H9 (cell line): ENCODE data around the gene B3GAT3. TPM values are rescaled to one million over a fixed set of nuclear protein-coding genes. Genes with fewer than 3 reads are reported as not detected.

Source experiments
- DNase-seq: peaks from one replicate; pipeline ENCODE4 v3.0.0-alpha.2; 2017
- H2AFZ ChIP-seq: one replicate; pipeline ENCODE4 v1.6.1; 2013; ENCODE audit warnings: mild to moderate bottlenecking, low read length, control low read depth, moderate library complexity
- H2AK5ac ChIP-seq: 2 replicates; pipeline ENCODE4 v1.6.1; 2013; ENCODE audit warnings: low read length, control low read depth, mixed read lengths; ENCODE audit not compliant: insufficient read length
- H2BK120ac ChIP-seq: one replicate; pipeline ENCODE4 v1.6.1; 2013; ENCODE audit warnings: low read depth, mild to moderate bottlenecking, low read length, control low read depth, inconsistent platforms; ENCODE audit not compliant: poor library complexity, severe bottlenecking
- H2BK12ac ChIP-seq: 2 replicates; pipeline ENCODE4 v1.6.1; 2013; ENCODE audit warnings: low read length, control low read depth, mixed read lengths, low read depth; ENCODE audit not compliant: insufficient read length
- H2BK15ac ChIP-seq: 2 replicates; pipeline ENCODE4 v1.6.1; 2013; ENCODE audit warnings: low read depth, low read length, control low read depth
- H2BK20ac ChIP-seq: one replicate; pipeline ENCODE4 v1.6.1; 2013; ENCODE audit warnings: low read depth, mild to moderate bottlenecking, low read length, control low read depth, inconsistent platforms; ENCODE audit not compliant: poor library complexity, severe bottlenecking
- H2BK5ac ChIP-seq: 2 replicates; pipeline ENCODE4 v1.6.1; 2013; ENCODE audit warnings: low read length, control low read depth, mixed read lengths; ENCODE audit not compliant: insufficient read length
- H3K14ac ChIP-seq: 2 replicates; pipeline ENCODE4 v1.6.1; 2013; ENCODE audit warnings: low read length, control low read depth; ENCODE audit not compliant: insufficient read depth
- H3K18ac ChIP-seq: 2 replicates; pipeline ENCODE4 v1.6.1; 2013; ENCODE audit warnings: low read depth, mild to moderate bottlenecking, mixed read lengths, low read length, control low read depth; ENCODE audit not compliant: insufficient read length
- H3K23ac ChIP-seq: 2 replicates; pipeline ENCODE4 v1.6.1; 2013; ENCODE audit warnings: low read length, control low read depth, mixed read lengths, low read depth; ENCODE audit not compliant: insufficient read length
- H3K23me2 ChIP-seq: 2 replicates; pipeline ENCODE4 v1.6.1; 2013; ENCODE audit warnings: low read depth, mild to moderate bottlenecking, mixed read lengths, low read length, control low read depth; ENCODE audit not compliant: insufficient read length, poor library complexity, severe bottlenecking
- H3K27ac ChIP-seq: 2 replicates; pipeline ENCODE4 v1.5.1; 2013; ENCODE audit warnings: low read length, control low read depth, mixed read lengths, low read depth; ENCODE audit not compliant: insufficient read length
- H3K27me3 ChIP-seq: 2 replicates; pipeline ENCODE4 v1.6.1; 2013; ENCODE audit warnings: low read length, control low read depth, inconsistent platforms; ENCODE audit not compliant: insufficient read depth
- H3K4ac ChIP-seq: 2 replicates; pipeline ENCODE4 v1.6.1; 2013; ENCODE audit warnings: low read depth, mild to moderate bottlenecking, control low read depth, inconsistent platforms, low read length, moderate library complexity
- H3K4me1 ChIP-seq: 2 replicates; pipeline ENCODE4 v1.6.1; 2013; ENCODE audit warnings: low read length, control low read depth, inconsistent platforms; ENCODE audit not compliant: insufficient read depth
- H3K4me2 ChIP-seq: 2 replicates; pipeline ENCODE4 v1.6.1; 2013; ENCODE audit warnings: low read length, control low read depth, mixed read lengths; ENCODE audit not compliant: insufficient read length, insufficient read depth
- H3K56ac ChIP-seq: 2 replicates; pipeline ENCODE4 v1.6.1; 2013; ENCODE audit warnings: low read depth, mild to moderate bottlenecking, mixed read lengths, low read length, control low read depth; ENCODE audit not compliant: insufficient read length
- H3K79me1 ChIP-seq: 2 replicates; pipeline ENCODE4 v1.6.1; 2013; ENCODE audit warnings: low read depth, mild to moderate bottlenecking, moderate library complexity, low read length, control low read depth, inconsistent platforms; ENCODE audit not compliant: insufficient read depth, poor library complexity, severe bottlenecking
- H3K79me2 ChIP-seq: 2 replicates; pipeline ENCODE4 v1.6.1; 2013; ENCODE audit warnings: low read length, control low read depth, inconsistent platforms; ENCODE audit not compliant: insufficient read depth
- H3K9ac ChIP-seq: 2 replicates; pipeline ENCODE4 v1.6.1; 2013; ENCODE audit warnings: low read length, control low read depth, mixed read lengths; ENCODE audit not compliant: insufficient read length; ENCODE audit errors: extremely low read depth
- H3K9me3 ChIP-seq: one replicate; pipeline ENCODE4 v1.6.1; 2013; ENCODE audit warnings: low read depth, low read length, inconsistent platforms; ENCODE audit not compliant: control insufficient read depth
- H3T11ph ChIP-seq: one replicate; pipeline ENCODE4 v1.6.1; 2013; ENCODE audit warnings: mild to moderate bottlenecking, low read length, control low read depth, inconsistent platforms
- H4K20me1 ChIP-seq: one replicate; pipeline ENCODE4 v1.6.1; 2013; ENCODE audit not compliant: control insufficient read depth, insufficient read length, insufficient read depth
- H4K5ac ChIP-seq: 2 replicates; pipeline ENCODE4 v1.6.1; 2013; ENCODE audit warnings: low read depth, mild to moderate bottlenecking, mixed read lengths, low read length, control low read depth; ENCODE audit not compliant: insufficient read length
- H4K8ac ChIP-seq: replicated peaks from 2 replicates; pipeline ENCODE4 v1.6.1; 2013; ENCODE audit warnings: low read length, control low read depth, mixed read lengths, low read depth; ENCODE audit not compliant: insufficient read length
- H4K91ac ChIP-seq: 2 replicates; pipeline ENCODE4 v1.6.1; 2013; ENCODE audit warnings: low read depth, mild to moderate bottlenecking, moderate library complexity, mixed read lengths, low read length, control low read depth; ENCODE audit not compliant: insufficient read length
- H3K27ac Mint-ChIP-seq, 3 experiments: 2 replicates in 2 of 3; 3 replicates in 1 of 3; pipeline ENCODE4 v1.8.0; 2020 to 2021; ENCODE audit warnings: mixed read lengths in 3 of 3, mild to moderate bottlenecking in 1 of 3, moderate library complexity in 1 of 3
- H3K27me3 Mint-ChIP-seq: 2 replicates; pipeline ENCODE4 v1.8.0; 2021; ENCODE audit warnings: low read depth, mild to moderate bottlenecking, moderate library complexity, mixed read lengths
- H3K36me3 Mint-ChIP-seq, 3 experiments: 2 replicates in 2 of 3; 3 replicates in 1 of 3; pipeline ENCODE4 v1.8.0; 2020 to 2021; ENCODE audit warnings: low read depth in 3 of 3, mixed read lengths in 3 of 3; ENCODE audit not compliant: insufficient read depth in 1 of 3
- H3K4me1 Mint-ChIP-seq, 2 experiments: 2 replicates each; pipeline ENCODE4 v1.8.0; 2020; ENCODE audit warnings: mixed read lengths in 2 of 2
- H3K4me3 Mint-ChIP-seq, 2 experiments: 2 replicates in 1 of 2; 3 replicates in 1 of 2; pipeline ENCODE4 v1.8.0; 2020 to 2021; ENCODE audit warnings: mild to moderate bottlenecking in 2 of 2, mixed read lengths in 2 of 2, moderate library complexity in 1 of 2
- H3K9me3 Mint-ChIP-seq, 2 experiments: 2 replicates in 1 of 2; 3 replicates in 1 of 2; pipeline ENCODE4 v1.8.0; 2020; ENCODE audit warnings: mild to moderate bottlenecking in 2 of 2, mixed read lengths in 2 of 2, moderate library complexity in 1 of 2
- CTCF ChIP-seq: fragments of 200-600 bp; sonication (generic); conservative IDR thresholded peaks from 3 replicates; pipeline ENCODE4 v1.8.0; 2021; ENCODE audit warnings: antibody characterized with exemption, mild to moderate bottlenecking
- WGBS: extraction: QIAGEN DNeasy Blood & Tissue Kit; methylation state at CpG from one replicate; pipeline ENCODE4 v1.1.7; 2013; ENCODE audit warnings: missing lambda C conversion rate, low lambda C conversion rate, mixed read lengths; ENCODE audit not compliant: insufficient read length; ENCODE audit errors: extremely low coverage; 5-methylcytosine and 5-hydroxymethylcytosine counted together
- total RNA-seq: library from RNA; stranded (reverse); gene quantifications from 2 replicates; pipeline ENCODE4 v1.2.1, GENCODE V29; 2021

Gene B3GAT3
- total RNA-seq, 1 experiment from 2014 or later: 30.8 TPM

DNA sequence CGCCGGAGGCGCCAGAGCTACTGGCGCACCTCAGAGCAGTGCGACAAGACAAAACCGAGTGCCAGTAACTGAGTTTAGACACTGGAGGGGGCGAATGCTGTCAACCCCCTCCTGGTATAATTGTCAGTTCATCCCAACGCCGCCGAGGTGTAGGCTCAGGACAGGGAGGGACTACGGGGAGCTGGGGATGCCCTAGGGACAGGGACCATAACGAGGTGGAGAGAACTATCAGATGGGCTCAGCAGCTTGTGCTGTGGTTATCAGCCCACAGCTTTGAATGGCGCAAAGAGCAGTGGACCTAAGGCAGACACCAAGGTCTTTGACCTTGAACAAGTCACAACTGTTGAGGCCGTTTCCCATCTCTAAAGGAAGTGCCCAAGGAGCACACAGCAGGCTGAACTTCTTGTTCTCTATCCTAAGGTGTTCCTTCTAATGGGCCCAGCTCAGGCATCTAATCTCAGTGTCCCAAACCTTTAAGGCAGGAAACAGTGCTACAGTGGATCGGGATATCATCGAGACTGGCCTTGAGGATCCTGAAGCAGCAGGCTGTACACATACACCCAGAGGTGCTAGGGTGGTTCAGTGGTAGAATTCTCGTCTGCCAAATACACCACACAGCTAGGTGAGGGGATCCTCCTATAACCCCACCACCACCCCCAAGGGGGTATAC lies 29.5 kb downstream of the B3GAT3 start:
- Mint-ChIP-seq H3K9me3 (no peaks in the 10 kb centered on the region), H3K4me3 (peak overlapping the region; percentile 94 to 96), H3K27ac (peak overlapping the region; percentile 93 to 96 (median 96); a peak in 5 of 7 replicates), H3K4me1 (peaks cover 21 to 25% of the 10 kb centered on the region in 2 experiments), H3K36me3 (peaks cover 29 to 66% (median 56%) of the 10 kb centered on the region in 3 experiments), H3K27me3 (no peaks in the 10 kb centered on the region)
- no peaks in the 10 kb centered on the region; the same call in 1 of the 2 replicates for H3K4me1 ChIP-seq
- no CpG with 5 or more reads among the region's 17 CpGs for WGBS
- H3K4ac ChIP-seq: no peak overlapping the region
- H2AK5ac ChIP-seq: no peak overlapping the region
- peak overlapping the region; percentile 41 for H3K14ac ChIP-seq
- H3T11ph ChIP-seq: no peak overlapping the region
- H3K79me2 ChIP-seq: no peaks in the 10 kb centered on the region
- no peak overlapping the region for H2BK15ac ChIP-seq
- H3K9ac ChIP-seq: peak overlapping the region; percentile 27
- H3K18ac ChIP-seq: no peak overlapping the region
- H2BK12ac ChIP-seq: no peak overlapping the region
- H2BK5ac ChIP-seq: no peak overlapping the region
- no peak for DNase-seq
- H3K4me2 ChIP-seq: peak overlapping the region; percentile 70
- no peaks in the 10 kb centered on the region for H3K79me1 ChIP-seq
- no peak overlapping the region for H3K23ac ChIP-seq
- H3K27me3 ChIP-seq: no peaks in the 10 kb centered on the region
- H2AFZ ChIP-seq: no peak overlapping the region
- TF ChIP-seq CTCF: no peak
- no peak overlapping the region for H4K5ac ChIP-seq
- no peak overlapping the region for H4K8ac ChIP-seq
- no peaks in the 10 kb centered on the region for H3K9me3 ChIP-seq
- H2BK120ac ChIP-seq: no peak overlapping the region
- no peak overlapping the region for H3K56ac ChIP-seq
- H4K20me1 ChIP-seq: no peaks in the 10 kb centered on the region
- no peak overlapping the region for H4K91ac ChIP-seq
- peaks cover 5% of the 10 kb centered on the region for H3K23me2 ChIP-seq
- no peak overlapping the region for H3K27ac ChIP-seq
- no peak overlapping the region for H2BK20ac ChIP-seq
